GM18526 (cell line): Measurements from ENCODE around the gene CA10.

ENCODE experiments used
- POLR2A ChIP-seq: IDR thresholded peaks from 3 replicates; pipeline ENCODE4 v1.6.1; 2011; ENCODE audit not compliant: insufficient read length; ENCODE audit errors: extremely low read depth

The CA10 gene

GRCh38 chr17:52158450-52159042 lies at the start of gene CA10:
Gene CA10, minus strand, starts transcription at chr17:52158714.
- TF ChIP-seq POLR2A: no peak

GRCh38 chr17:52207796-52208195 lies 49.3 kb upstream of the CA10 start:
- no peak for TF ChIP-seq POLR2A

GRCh38 chr17:52202520-52203080 lies 44.1 kb upstream of the CA10 start:
- TF ChIP-seq POLR2A: no peak

GRCh38 chr17:52201767-52202519 lies 43.4 kb upstream of the CA10 start:
- no peak for TF ChIP-seq POLR2A

DNA sequence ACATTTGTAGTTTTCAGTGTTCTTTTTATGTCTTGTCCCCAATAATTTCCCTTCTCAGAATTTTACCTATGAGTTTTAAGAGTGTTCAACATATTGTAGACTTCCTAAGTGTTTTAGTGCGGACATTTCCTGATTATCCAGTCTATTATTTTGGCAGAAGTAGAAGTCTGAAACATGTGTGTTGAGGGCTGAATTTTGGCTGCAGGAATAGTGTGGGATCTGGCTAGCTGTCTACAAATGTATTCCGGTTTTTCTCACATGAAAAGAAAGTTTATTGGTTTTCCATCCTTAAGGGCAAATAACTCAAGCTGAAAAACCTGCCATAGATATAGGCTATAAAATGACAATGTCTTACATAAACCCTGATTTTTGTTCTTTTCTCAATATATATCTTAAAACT lies 33.0 kb upstream of the CA10 start:
- TF ChIP-seq POLR2A: no peak

DNA sequence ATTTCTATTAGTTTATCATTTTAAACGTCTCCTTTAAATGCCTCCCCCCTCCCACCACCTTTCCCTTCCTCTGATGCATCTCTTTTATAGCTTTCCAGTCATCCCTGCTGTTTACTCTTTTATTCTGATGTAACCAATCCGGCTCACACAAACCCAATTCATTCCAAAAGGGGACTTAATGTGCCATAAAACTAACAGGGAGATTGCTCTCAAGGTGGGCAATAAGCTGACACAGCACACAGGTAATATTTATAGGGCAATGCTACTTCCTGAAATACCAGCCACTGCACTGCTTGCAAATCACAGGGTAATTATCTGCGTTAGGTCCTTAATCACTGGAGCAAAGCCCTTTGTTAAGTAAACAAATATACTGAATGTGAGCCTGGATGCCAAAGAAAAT lies 23.3 kb upstream of the CA10 start:
- no peak for TF ChIP-seq POLR2A

- no peak for TF ChIP-seq POLR2A
Observed at GRCh38 chr17:52178012-52178411, 19.5 kb upstream of the CA10 start.

- TF ChIP-seq POLR2A: no peak
Observed at GRCh38 chr17:52170963-52171572, 12.6 kb upstream of the CA10 start.

- no peak for TF ChIP-seq POLR2A
Observed at GRCh38 chr17:52160136-52160567, 1.6 kb upstream of the CA10 start.

- no peak for TF ChIP-seq POLR2A
Observed at GRCh38 chr17:52159246-52160135, 977 bp upstream of the CA10 start.

DNA sequence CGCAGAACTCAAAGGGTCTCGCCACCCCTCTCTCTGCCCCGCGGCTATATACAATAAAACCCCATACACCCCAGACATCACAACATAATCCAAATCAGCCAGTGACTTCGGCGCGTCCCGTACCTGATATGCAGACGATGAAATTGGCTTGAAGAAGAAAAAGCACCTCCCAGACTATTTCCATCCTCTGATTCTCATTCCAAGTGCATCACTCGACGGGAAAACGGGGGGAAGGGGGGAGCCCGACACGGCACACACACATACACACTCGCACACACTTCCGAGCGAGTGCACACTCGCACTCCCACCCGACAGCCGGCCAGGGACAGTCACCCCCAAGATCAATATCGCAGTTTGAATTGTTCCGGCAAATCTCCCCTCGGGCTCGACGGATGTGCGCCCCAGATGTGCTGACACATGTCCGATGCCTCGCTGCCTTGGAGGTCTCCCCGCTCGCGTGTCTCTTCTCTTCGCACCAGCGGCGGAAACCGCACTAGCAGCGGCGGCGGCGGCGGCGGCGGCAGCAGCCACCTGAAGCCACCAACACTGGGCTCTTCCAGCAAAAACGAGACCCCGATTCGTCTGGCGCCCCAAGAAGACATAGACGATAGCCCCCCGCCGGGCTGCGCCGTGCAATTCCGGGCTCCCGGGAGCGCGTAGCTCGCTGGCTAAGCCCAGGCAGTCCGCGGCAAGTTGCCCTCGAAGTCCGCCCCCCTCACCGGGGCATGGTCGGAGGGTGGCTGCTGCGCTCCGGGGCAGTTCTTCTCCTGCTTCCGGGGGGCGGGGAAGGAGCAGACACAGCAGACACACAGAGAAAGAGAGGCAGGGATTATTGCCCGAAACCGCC lies 688 bp downstream of the CA10 start:
- TF ChIP-seq POLR2A: no peak

DNA sequence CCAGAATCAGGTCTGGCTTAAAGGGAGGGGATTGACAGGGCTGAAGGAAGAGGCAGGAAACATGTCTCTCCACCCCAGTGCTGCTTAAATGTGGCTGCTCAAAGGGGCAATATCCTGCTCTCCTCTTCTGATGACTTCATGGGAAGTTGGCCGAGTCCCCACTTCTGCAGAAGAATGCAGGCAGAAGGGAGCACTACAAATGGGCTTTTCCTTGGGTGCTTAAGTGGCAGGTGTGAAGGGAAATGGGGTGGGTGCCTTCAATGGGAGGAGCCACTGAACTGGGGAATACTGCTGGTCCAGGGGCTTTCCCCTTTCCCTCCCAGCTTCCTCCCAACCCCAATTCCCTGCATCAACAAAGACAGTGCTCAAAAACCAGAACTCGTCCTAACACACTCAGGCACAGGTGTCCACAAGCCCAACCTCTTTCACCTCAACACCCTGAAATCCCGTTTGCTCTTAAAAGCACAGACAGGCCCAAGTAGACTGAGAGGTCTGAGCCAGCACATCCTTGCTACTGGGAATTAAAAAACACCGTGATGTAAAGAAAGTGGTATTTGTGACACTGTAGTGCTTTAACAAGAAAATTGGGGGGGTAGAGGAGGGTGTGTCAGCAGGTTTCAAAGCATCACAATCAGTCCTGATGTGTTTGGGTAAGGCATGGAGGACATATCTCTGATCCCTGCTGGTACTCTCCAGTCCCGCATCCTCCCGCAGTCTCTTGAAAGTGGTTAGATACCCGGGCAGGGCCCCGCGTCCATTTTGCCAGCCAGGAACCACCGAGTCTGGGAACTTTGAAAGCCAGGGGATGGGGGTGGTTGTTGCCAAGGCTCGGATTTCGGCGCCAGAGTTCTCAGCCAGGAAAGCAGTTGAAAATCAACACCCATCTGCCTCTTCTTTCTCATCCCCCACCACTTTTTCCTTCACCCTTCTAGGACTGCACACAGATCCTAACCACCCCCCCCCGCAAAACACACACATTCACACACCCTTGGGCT lies 1.6 kb downstream of the CA10 start:
- no peak for TF ChIP-seq POLR2A

DNA sequence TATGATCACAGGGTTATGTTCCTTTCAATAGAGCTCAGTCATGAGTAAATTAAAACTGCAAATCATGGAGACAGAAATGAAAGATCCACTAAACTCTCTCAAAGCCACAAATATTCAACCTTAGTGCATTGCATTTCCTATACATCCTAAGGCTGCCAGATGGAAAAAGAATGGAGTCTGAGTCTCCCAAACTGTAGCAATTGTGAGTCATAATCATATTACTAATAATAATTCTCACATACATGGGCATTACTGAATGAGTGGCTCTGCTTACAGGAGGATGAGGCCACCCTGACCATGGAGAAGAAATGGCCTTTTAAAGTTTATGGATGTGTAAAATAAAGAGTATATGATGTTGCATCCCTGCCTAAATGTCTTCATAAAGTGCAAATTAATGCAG lies 3.2 kb downstream of the CA10 start:
- TF ChIP-seq POLR2A: no peak
